ENCODE measurements around the gene MPHOSPH6.

The MPHOSPH6 gene

DNA sequence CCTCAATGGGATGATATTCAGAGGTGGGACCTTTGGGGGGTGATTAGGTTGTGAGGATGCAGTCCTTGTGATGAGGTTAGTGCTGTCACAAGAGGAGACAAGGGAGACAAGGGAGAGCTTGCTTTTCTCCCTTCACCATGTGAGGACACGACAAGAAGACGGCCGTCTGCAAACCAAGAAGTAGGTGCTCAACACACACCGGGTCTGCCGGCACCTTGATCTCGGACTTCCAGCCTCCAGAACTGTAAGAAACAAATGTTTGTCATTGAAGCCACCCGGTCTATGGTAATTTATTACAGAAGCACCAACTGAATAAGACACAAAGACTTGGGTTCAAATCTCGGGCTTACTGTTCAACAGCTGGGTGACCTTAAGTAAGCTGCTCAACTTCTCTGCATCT, 64.9 kb downstream of the MPHOSPH6 start:
- TF ChIP-seq, protein P1, sequence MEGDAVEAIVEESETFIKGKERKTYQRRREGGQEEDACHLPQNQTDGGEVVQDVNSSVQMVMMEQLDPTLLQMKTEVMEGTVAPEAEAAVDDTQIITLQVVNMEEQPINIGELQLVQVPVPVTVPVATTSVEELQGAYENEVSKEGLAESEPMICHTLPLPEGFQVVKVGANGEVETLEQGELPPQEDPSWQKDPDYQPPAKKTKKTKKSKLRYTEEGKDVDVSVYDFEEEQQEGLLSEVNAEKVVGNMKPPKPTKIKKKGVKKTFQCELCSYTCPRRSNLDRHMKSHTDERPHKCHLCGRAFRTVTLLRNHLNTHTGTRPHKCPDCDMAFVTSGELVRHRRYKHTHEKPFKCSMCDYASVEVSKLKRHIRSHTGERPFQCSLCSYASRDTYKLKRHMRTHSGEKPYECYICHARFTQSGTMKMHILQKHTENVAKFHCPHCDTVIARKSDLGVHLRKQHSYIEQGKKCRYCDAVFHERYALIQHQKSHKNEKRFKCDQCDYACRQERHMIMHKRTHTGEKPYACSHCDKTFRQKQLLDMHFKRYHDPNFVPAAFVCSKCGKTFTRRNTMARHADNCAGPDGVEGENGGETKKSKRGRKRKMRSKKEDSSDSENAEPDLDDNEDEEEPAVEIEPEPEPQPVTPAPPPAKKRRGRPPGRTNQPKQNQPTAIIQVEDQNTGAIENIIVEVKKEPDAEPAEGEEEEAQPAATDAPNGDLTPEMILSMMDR (IDR thresholded peaks at IDR 0.05; ENCODE audit: low read depth, low read length), result no peak
- no peak overlapping the region for H3K4me3 ChIP-seq (ENCODE audit: low read depth, low read length)

Measured in WI38 (cell line).